ENCODE measurements around the gene RAD51B. TPM values are rescaled to one million over a fixed set of nuclear protein-coding genes. Genes with fewer than 3 reads are reported as not detected.

Gene RAD51B
- total RNA-seq, 1 experiment from 2014 or later, result 16.7 TPM

- H3K23me2 ChIP-seq (ENCODE audit: insufficient read length, low read depth, low read length, poor library complexity, severe bottlenecking), result no peaks in the 10 kb centered on the region
- H4K5ac ChIP-seq (ENCODE audit: insufficient read length, low read depth, low read length), result no peak overlapping the region
- H2AK5ac ChIP-seq (ENCODE audit: insufficient read length, low read length), result no peak overlapping the region
- H3K27ac Mint-ChIP-seq, result peak overlapping the region; percentile 18 to 72 (median 35); a peak in 4 of 7 replicates
- H3K4me2 ChIP-seq (ENCODE audit: insufficient read depth, insufficient read length, low read length), result no peak overlapping the region
- no peaks in the 10 kb centered on the region for H3K27me3 ChIP-seq (ENCODE audit: insufficient read depth, low read length)
- H3K79me1 ChIP-seq (ENCODE audit: insufficient read depth, low read depth, low read length, poor library complexity, severe bottlenecking), result no peaks in the 10 kb centered on the region
- no peak overlapping the region for H2BK20ac ChIP-seq (ENCODE audit: low read depth, low read length, poor library complexity, severe bottlenecking)
- H3K9me3 Mint-ChIP-seq, result no peaks in the 10 kb centered on the region
- H3K36me3 Mint-ChIP-seq (ENCODE audit: insufficient read depth in 1 of 3, low read depth in 3 of 3), result no peaks in the 10 kb centered on the region
- H3K14ac ChIP-seq (ENCODE audit: insufficient read depth, low read length), result no peak overlapping the region
- H4K8ac ChIP-seq (replicated peaks; ENCODE audit: insufficient read length, low read depth, low read length), result no peak overlapping the region
- H3K23ac ChIP-seq (ENCODE audit: insufficient read length, low read depth, low read length), result no peak overlapping the region
- no peak overlapping the region for H3K56ac ChIP-seq (ENCODE audit: insufficient read length, low read depth, low read length)
- no peak overlapping the region for H3K18ac ChIP-seq (ENCODE audit: insufficient read length, low read depth, low read length)
- no peak overlapping the region for H2BK15ac ChIP-seq (ENCODE audit: low read depth, low read length)
- no peak overlapping the region for H3K9ac ChIP-seq (ENCODE audit: extremely low read depth, insufficient read length, low read length)
- no peak overlapping the region for H2BK5ac ChIP-seq (ENCODE audit: insufficient read length, low read length)
- peaks cover 44 to 46% of the 10 kb centered on the region in 2 experiments for H3K4me1 Mint-ChIP-seq
- H3K27me3 Mint-ChIP-seq (ENCODE audit: low read depth), result no peaks in the 10 kb centered on the region
- no peak overlapping the region for H2AFZ ChIP-seq (ENCODE audit: low read length)
- H3K4me3 Mint-ChIP-seq, result no peak overlapping the region; a peak in 1 of 5 replicates
- H2BK12ac ChIP-seq (ENCODE audit: insufficient read length, low read depth, low read length), result no peak overlapping the region
- no peak overlapping the region for H3K4ac ChIP-seq (ENCODE audit: low read depth, low read length)
- H3K27ac ChIP-seq (ENCODE audit: insufficient read length, low read depth, low read length), result no peak overlapping the region
- peaks cover 2% of the 10 kb centered on the region for H3K4me1 ChIP-seq (ENCODE audit: insufficient read depth, low read length)
- H2BK120ac ChIP-seq (ENCODE audit: low read depth, low read length, poor library complexity, severe bottlenecking), result no peak overlapping the region
- no peak for DNase-seq
- H4K91ac ChIP-seq (ENCODE audit: insufficient read length, low read depth, low read length), result no peak overlapping the region
- H3K79me2 ChIP-seq (ENCODE audit: insufficient read depth, low read length), result no peaks in the 10 kb centered on the region
- TF ChIP-seq CTCF (conservative IDR thresholded peaks at IDR 0.05), result no peak
- WGBS (ENCODE audit: extremely low coverage, insufficient read length, low lambda C conversion rate), result no CpG with 5 or more reads among the region's 3 CpGs
- no peaks in the 10 kb centered on the region for H4K20me1 ChIP-seq (ENCODE audit: control insufficient read depth, insufficient read depth, insufficient read length)
- H3T11ph ChIP-seq (ENCODE audit: low read length), result peak overlapping the region; percentile 6
- no peaks in the 10 kb centered on the region for H3K9me3 ChIP-seq (ENCODE audit: control insufficient read depth, low read depth, low read length)
Observed at GRCh38 chr14:68448252-68448902, 628.8 kb downstream of the RAD51B start.
